Smooth muscle cell (in vitro differentiated cells): ENCODE data around the gene PAMR1. TPM values are rescaled to one million over a fixed set of nuclear protein-coding genes. Genes with fewer than 3 reads are reported as not detected.
"Not testable (repeated sequence)": the region's sequence is repeated elsewhere in the genome, so short reads cannot be mapped to it uniquely, and the experiment has no call there.

Experiments
- DNase-seq: peaks from one replicate; lab custom pipeline; 2025; ENCODE audit not compliant: unreplicated experiment; lab: John Stamatoyannopoulos, UW
- H2AFZ ChIP-seq: fragments of 200-600 bp; sonication (generic); 2 replicates; pipeline ENCODE4 v1.6.0; 2016; ENCODE audit warnings: antibody characterized with exemption, low read depth, mild to moderate bottlenecking
- H3F3A ChIP-seq: fragments of 200-600 bp; sonication (generic); 2 replicates; pipeline ENCODE4 v1.6.0; 2017; ENCODE audit warnings: antibody characterized with exemption, low read depth
- H3K27ac ChIP-seq: fragments of 200-600 bp; sonication (generic); 2 replicates; pipeline ENCODE4 v1.5.1; 2016; ENCODE audit warnings: low read depth, mild to moderate bottlenecking
- H3K27me3 ChIP-seq: fragments of 200-600 bp; sonication (generic); 2 replicates; pipeline ENCODE4 v1.6.1; 2016; ENCODE audit warnings: low read depth, mild to moderate bottlenecking
- H3K36me3 ChIP-seq: fragments of 200-600 bp; sonication (generic); 2 replicates; pipeline ENCODE4 v1.5.1; 2016; ENCODE audit warnings: low read depth
- H3K4me1 ChIP-seq: fragments of 200-600 bp; sonication (generic); 2 replicates; pipeline ENCODE4 v1.5.1; 2016; ENCODE audit warnings: low read depth
- H3K4me2 ChIP-seq: fragments of 200-600 bp; sonication (generic); 2 replicates; pipeline ENCODE4 v1.6.0; 2016; ENCODE audit warnings: mild to moderate bottlenecking
- H3K4me3 ChIP-seq: fragments of 200-600 bp; sonication (generic); 2 replicates; pipeline ENCODE4 v1.5.1; 2016; ENCODE audit warnings: mild to moderate bottlenecking
- H3K79me2 ChIP-seq: fragments of 200-600 bp; sonication (generic); 2 replicates; pipeline ENCODE4 v1.6.0; 2016; ENCODE audit warnings: low read depth, mild to moderate bottlenecking
- H3K9ac ChIP-seq: fragments of 200-600 bp; sonication (generic); 2 replicates; pipeline ENCODE4 v1.6.0; 2016; ENCODE audit warnings: low read depth
- H3K9me3 ChIP-seq: fragments of 200-600 bp; sonication (generic); replicated peaks from 2 replicates; pipeline ENCODE4 v1.5.1; 2016; ENCODE audit warnings: low read depth
- H4K20me1 ChIP-seq: fragments of 200-600 bp; sonication (generic); 2 replicates; pipeline ENCODE4 v1.6.0; 2016; ENCODE audit warnings: low read depth
- CTCF ChIP-seq: fragments of 200-600 bp; sonication (generic); IDR thresholded peaks from 2 replicates; pipeline ENCODE4 v1.5.1; 2017; ENCODE audit warnings: borderline replicate concordance, mild to moderate bottlenecking, antibody characterized with exemption; ENCODE audit not compliant: insufficient read depth, poor library complexity, severe bottlenecking
- WGBS: methylation state at CpG from one replicate; pipeline ENCODE4 v1.1.7; 2016; ENCODE audit warnings: low lambda C conversion rate; 5-methylcytosine and 5-hydroxymethylcytosine counted together
- polyA plus RNA-seq: library from polyadenylated mRNA; unstranded; fragments of >200 nt; fragmentation: Nextera tagmentation; extraction: Ambion mirVana; gene quantifications from 2 replicates; pipeline ENCODE4 v1.2.1, GENCODE V29; 2016
- total RNA-seq: library from RNA; depleted of rRNA; stranded (reverse); fragments of >200 nt; gene quantifications from 2 replicates; pipeline ENCODE4 v1.2.3, GENCODE V29; 2014

Gene PAMR1
- total and polyA plus RNA-seq, 2 experiments from 2014 or later, result 87.7 to 128 TPM

GRCh38 chr11:35552616-35553015 lies 27.2 kb upstream of the PAMR1 start:
- no peak overlapping the region for H3K4me2 ChIP-seq
- H3K9me3 ChIP-seq, result no peaks in the 10 kb centered on the region
- TF ChIP-seq CTCF, result no peak
- no peaks in the 10 kb centered on the region for H3K79me2 ChIP-seq
- H3K4me1 ChIP-seq, result peaks cover 29% of the 10 kb centered on the region
- no peak overlapping the region for H3K9ac ChIP-seq
- H3K36me3 ChIP-seq, result no peaks in the 10 kb centered on the region
- no peaks in the 10 kb centered on the region for H3K27me3 ChIP-seq
- H3F3A ChIP-seq, result peaks cover 11% of the 10 kb centered on the region
- 92% methylated on average over 5 of the region's 5 CpGs for WGBS
- H4K20me1 ChIP-seq, result no peaks in the 10 kb centered on the region
- H3K27ac ChIP-seq, result no peak overlapping the region
- DNase-seq, result no peak
- H2AFZ ChIP-seq, result no peak overlapping the region
- H3K4me3 ChIP-seq, result no peak overlapping the region

GRCh38 chr11:35550374-35551036 lies 25.1 kb upstream of the PAMR1 start:
- Histone ChIP-seq H3K4me2 (peak overlapping the region; percentile 11), H3K9me3 (no peaks in the 10 kb centered on the region), H3K4me3 (no peak overlapping the region), H3F3A (peaks cover 17% of the 10 kb centered on the region), H3K9ac (no peak overlapping the region), H3K79me2 (no peaks in the 10 kb centered on the region), H3K27ac (peak overlapping the region; percentile 71), H4K20me1 (no peaks in the 10 kb centered on the region), H2AFZ (no peak overlapping the region), H3K36me3 (no peaks in the 10 kb centered on the region), H3K4me1 (peaks cover 49% of the 10 kb centered on the region), H3K27me3 (no peaks in the 10 kb centered on the region)
- TF ChIP-seq CTCF, result no peak
- 98% methylated on average over 3 of the region's 3 CpGs for WGBS
- no peak for DNase-seq

DNA sequence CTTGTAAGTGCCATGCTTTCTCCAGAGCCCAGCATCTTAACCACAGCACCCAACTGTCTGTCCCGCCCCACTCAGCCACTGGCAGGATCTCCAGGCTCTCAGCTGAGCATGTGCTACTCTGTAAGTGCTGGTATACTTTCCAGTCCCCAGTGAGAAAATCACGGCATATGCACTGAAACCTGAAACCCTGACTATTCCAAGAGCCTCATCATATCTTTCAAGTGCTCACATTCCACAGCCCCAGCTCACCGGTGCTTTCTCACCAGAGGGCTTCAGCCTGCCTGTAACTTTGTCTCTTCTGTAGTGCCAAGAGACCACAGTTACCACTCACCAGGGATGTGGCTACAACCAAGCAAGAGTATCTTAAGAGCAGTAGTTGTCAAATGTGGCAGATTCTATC lies 24.4 kb upstream of the PAMR1 start:
- Histone ChIP-seq H3K27me3 (no peaks in the 10 kb centered on the region), H3K79me2 (no peaks in the 10 kb centered on the region), H4K20me1 (no peaks in the 10 kb centered on the region), H3K4me1 (peaks cover 49% of the 10 kb centered on the region), H3K36me3 (no peaks in the 10 kb centered on the region), H3K9me3 (no peaks in the 10 kb centered on the region), H3K27ac (peak overlapping the region; percentile 71), H3K4me2 (peak overlapping the region; percentile 11), H2AFZ (no peak overlapping the region), H3K9ac (no peak overlapping the region), H3K4me3 (no peak overlapping the region), H3F3A (peaks cover 17% of the 10 kb centered on the region)
- WGBS, result 12% methylated on average over 3 of the region's 3 CpGs
- no peak for TF ChIP-seq CTCF
- no peak for DNase-seq

GRCh38 chr11:35548925-35549561 lies 23.6 kb upstream of the PAMR1 start:
- no peak overlapping the region for H3K4me3 ChIP-seq
- no peak overlapping the region for H2AFZ ChIP-seq
- 15% methylated on average over 4 of the region's 4 CpGs for WGBS
- peaks cover 43% of the 10 kb centered on the region for H3K4me1 ChIP-seq
- no peaks in the 10 kb centered on the region for H3K27me3 ChIP-seq
- peak overlapping the region; percentile 71 for H3K27ac ChIP-seq
- H3K9ac ChIP-seq, result no peak overlapping the region
- TF ChIP-seq CTCF, result no peak
- no peaks in the 10 kb centered on the region for H3K36me3 ChIP-seq
- H3K4me2 ChIP-seq, result peak overlapping the region; percentile 14
- no peaks in the 10 kb centered on the region for H3K9me3 ChIP-seq
- peaks cover 17% of the 10 kb centered on the region for H3F3A ChIP-seq
- DNase-seq, result no peak
- H3K79me2 ChIP-seq, result no peaks in the 10 kb centered on the region
- H4K20me1 ChIP-seq, result no peaks in the 10 kb centered on the region

GRCh38 chr11:35547995-35548394 lies 22.6 kb upstream of the PAMR1 start:
- H3K27me3 ChIP-seq, H3K4me2 ChIP-seq, H2AFZ ChIP-seq, H3K36me3 ChIP-seq, H3K79me2 ChIP-seq, H3K4me3 ChIP-seq, DNase-seq, H3K27ac ChIP-seq, H4K20me1 ChIP-seq, H3K9me3 ChIP-seq, H3K9ac ChIP-seq: not testable (repeated sequence)
- 98% methylated on average over 4 of the region's 4 CpGs for WGBS
- H3F3A ChIP-seq, result peaks cover 17% of the 10 kb centered on the region
- H3K4me1 ChIP-seq, result peaks cover 51% of the 10 kb centered on the region
